DMS79 treated with DMSO at 0.1 percent for 48 hours (cell line): ENCODE measurements around the gene HAX1.
"Not testable (repeated sequence)": the region's sequence is repeated elsewhere in the genome, so short reads cannot be mapped to it uniquely, and the experiment has no call there.

Source experiments
- DNase-seq: peaks from one replicate; lab custom pipeline; 2025; lab: John Stamatoyannopoulos, UW

HAX1 gene

GRCh38 chr1:154272217-154272998, at the start of gene HAX1:
HAX1 (plus strand) TSS chr1:154272629; CDS start chr1:154272724, 95 bp downstream.
- DNase-seq = peak; percentile 89

- DNase-seq = no peak
Measured at GRCh38 chr1:154222918-154223317, 49.5 kb upstream of the HAX1 start.

- DNase-seq = no peak
Measured at GRCh38 chr1:154223621-154224020, 48.8 kb upstream of the HAX1 start.

- DNase-seq = no peak
Measured at GRCh38 chr1:154225370-154225769, 47.1 kb upstream of the HAX1 start.

- not testable (repeated sequence) for DNase-seq
Measured at GRCh38 chr1:154231112-154231511, 41.3 kb upstream of the HAX1 start.

- not testable (repeated sequence) for DNase-seq
Measured at GRCh38 chr1:154233127-154233526, 39.3 kb upstream of the HAX1 start.

GRCh38 chr1:154236855-154237254, 35.6 kb upstream of the HAX1 start:
- no peak for DNase-seq

- DNase-seq = no peak
Measured at GRCh38 chr1:154237435-154237834, 35.0 kb upstream of the HAX1 start.

GRCh38 chr1:154237880-154238506, 34.4 kb upstream of the HAX1 start:
- DNase-seq = no peak

- no peak for DNase-seq
Measured at GRCh38 chr1:154239491-154239890, 32.9 kb upstream of the HAX1 start.

GRCh38 chr1:154240294-154240833, 32.1 kb upstream of the HAX1 start:
- DNase-seq = no peak

- no peak for DNase-seq
Measured at GRCh38 chr1:154241703-154242351, 30.6 kb upstream of the HAX1 start.

GRCh38 chr1:154253671-154254070, 18.8 kb upstream of the HAX1 start:
- no peak for DNase-seq

- DNase-seq = no peak
Measured at GRCh38 chr1:154256686-154257085, 15.7 kb upstream of the HAX1 start.

- no peak for DNase-seq
Measured at GRCh38 chr1:154258784-154259183, 13.6 kb upstream of the HAX1 start.

- no peak for DNase-seq
Measured at GRCh38 chr1:154260127-154260526, 12.3 kb upstream of the HAX1 start.

- no peak for DNase-seq
Measured at GRCh38 chr1:154263465-154264332, 8.7 kb upstream of the HAX1 start.

GRCh38 chr1:154264454-154264853, 8.0 kb upstream of the HAX1 start:
- DNase-seq = no peak

- no peak for DNase-seq
Measured at GRCh38 chr1:154265586-154265985, 6.8 kb upstream of the HAX1 start.

- no peak for DNase-seq
Measured at GRCh38 chr1:154270833-154271232, 1.6 kb upstream of the HAX1 start.

- DNase-seq = no peak
Measured at GRCh38 chr1:154272999-154273563, 652 bp downstream of the HAX1 start.
